ENCODE data around the gene GNAO1.
"Not testable (repeated sequence)": the region's sequence is repeated elsewhere in the genome, so short reads cannot be mapped to it uniquely, and the experiment has no call there.

Gene GNAO1

DNA sequence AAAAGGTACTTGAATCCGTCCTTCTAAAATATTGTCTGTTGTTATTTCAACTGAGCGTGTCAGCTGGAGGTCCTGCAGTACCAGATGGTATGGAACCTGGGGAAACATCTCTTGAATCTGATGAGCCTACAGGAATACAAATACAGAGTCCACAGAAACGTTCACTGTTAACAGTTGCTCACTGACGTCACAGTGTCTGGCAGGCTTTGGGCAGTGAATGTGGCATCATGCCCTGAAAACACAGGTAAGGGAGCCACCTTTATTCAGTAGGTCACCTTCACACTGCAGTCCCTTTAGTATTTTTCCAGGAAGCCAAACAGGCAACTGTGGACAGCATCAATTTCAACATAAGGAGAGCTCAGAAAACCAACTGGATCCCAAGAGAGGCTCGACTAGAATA, 177.9 kb downstream of the GNAO1 start:
- DNase-seq: no peak

DNA sequence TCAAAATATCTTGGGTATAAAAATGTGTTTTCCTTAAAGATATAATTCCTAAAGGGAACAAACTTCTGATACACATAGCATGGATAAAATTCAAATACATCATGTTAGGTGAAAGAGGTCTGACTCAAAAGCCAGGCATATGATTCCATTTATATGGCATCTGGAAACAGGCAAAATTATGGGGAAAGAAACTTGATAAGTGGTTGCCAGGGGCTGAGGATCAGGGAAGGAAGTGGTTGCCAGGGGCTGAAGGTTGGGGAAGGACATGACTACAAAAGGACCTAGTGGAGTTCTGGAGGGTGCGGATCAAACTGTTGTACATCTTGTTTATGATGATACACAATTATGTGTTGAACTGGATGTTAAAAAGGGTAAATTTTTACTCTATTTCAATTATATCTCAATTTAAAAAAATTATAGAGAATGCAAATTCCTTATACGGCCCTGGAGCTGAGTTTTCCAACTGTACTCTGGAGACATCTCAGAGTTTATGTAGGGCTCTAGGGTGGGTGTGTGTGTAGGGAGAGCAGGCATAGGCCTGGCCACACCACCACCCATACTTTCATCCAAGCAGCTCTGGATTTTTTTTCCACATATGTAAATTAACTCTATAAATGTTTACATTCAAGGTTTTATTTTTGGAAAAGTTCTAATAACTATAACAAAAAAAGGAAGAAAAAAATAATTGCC, 179.0 kb downstream of the GNAO1 start:
- DNase-seq: peak; percentile 37

DNA sequence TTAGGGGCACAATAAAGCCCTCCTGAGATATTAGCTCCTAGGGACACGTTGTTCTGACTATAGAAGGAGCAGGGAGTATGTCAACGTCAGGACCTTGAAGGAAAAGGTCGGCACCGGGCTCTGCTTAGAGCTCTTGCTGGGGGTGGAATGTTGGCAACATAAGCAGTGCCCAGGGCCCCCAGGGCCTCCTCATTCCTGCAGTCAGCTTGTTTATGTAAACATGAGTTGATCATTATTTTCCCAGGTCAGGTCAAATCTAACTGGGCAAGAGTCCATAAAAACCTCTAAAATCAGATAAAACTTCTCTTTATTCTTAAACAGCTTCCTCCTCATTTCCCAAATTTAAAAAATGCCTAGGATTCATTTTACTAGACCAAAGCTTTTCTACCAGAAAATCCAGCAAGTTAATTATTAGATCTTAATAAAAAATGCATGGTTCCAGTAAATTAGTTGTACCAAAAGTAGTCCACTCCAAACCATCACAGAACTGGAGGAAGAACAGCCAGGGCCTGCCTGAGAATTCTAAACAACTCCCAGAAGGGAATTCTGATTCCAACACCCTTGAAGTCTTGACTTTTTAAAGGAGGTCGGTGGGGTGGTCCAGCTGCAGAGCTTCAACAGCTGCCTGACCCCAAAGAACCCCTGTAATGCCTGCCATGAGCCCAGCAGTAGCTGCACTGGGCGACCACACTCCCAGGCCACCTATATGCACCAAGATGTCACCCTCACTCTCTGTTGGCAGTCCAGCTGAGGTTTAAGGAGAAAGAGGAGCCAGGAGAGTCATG, 179.8 kb downstream of the GNAO1 start:
- no peak for DNase-seq

DNA sequence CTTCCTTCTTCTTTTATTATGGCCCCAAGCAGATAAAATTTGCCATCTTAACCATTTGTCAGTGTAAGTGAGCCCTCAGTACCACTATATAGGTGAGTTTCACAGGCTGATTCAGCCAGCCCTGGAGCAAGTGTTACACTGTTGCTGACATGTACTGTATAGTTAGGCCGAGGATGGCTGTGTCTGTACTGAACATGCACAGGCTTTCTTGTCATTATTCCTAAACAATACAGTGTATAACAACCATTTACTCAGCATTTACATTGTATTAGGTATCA, 180.3 kb downstream of the GNAO1 start:
- DNase-seq: no peak

DNA sequence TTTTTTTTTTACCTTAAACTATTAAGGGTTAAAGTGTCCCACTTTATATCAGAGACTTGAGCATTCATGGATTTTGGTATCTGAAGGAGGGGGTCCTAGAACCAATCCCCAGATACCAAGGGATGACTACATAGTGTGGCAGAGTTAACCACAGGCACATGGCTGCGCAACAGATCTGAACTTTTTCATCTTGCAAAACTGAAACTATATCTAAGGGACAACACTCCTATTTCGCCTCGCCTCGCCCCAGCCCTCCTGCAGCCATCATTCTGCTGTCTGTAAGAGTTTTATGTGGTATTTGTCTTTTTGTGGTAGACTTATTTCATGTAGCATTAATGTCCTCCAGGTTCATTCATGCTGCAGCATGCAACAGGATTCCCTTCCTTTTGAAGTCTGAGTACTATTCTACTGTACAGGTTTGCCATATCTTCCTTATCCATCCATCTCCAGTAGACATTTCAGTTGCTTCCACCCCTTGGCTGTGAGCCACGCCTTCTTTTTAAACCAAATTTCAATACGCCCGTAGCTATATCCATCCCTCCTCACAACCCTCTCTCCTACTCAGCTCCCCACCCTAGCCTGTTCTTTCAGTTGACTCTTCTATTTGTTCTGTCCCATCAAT, 180.8 kb downstream of the GNAO1 start:
- DNase-seq: no peak

DNA sequence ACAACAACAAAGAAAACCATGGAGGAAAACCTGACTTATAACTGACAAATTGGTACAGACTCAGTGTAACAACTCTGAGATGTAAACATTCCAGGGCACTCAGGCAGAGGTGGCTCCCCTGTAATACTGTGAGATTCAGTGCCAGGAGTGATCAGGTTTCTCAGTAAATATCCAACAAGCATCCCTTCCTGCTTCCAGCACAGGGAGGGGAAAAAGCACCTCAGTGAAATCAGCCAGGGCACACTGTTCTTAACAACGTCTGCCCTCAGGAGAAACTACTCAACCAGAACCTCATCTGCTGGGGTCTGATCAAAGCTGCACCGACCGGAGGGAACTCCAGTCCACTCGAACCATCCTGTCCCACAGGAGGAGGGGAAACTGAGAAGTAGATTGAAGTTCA, 181.7 kb downstream of the GNAO1 start:
- no peak for DNase-seq

DNA sequence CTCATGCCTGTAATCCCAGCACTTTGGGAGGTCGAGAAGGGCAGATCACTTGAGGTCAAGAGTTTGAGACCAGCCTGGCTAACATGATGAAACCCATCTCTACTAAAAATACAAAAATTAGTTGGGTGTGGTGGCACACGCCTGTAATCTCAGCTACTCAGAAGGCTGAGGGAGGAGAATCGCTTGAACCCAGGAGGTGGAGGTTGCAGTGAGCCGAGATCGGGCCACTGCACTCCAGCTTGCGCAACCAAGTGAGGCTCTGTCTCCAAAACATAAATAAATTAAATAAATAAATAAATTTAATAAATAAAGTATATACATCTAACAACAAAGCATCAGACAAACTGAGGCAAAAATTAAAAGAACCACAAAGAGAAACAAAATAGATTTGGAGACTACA, 184.5 kb downstream of the GNAO1 start:
- DNase-seq: not testable (repeated sequence)

DNA sequence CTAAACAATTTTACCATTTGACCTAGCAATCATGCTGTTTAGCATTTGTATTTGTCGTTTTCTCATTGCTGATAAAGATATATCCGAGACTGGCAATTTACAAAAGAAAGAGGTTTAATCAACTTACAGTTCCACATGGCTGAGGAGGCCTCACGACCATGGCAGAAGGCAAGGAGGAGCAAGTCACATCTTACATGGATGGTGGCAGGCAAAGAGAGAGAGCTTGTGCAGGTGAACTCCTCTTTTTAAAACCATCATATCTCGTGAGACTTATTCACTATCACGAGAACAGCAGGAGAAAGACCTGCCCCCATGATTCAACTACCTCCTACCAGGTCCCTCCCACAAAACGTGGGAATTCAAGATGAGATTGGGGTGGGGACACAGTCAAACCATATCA, 187.8 kb downstream of the GNAO1 start:
- DNase-seq: not testable (repeated sequence)

DNA sequence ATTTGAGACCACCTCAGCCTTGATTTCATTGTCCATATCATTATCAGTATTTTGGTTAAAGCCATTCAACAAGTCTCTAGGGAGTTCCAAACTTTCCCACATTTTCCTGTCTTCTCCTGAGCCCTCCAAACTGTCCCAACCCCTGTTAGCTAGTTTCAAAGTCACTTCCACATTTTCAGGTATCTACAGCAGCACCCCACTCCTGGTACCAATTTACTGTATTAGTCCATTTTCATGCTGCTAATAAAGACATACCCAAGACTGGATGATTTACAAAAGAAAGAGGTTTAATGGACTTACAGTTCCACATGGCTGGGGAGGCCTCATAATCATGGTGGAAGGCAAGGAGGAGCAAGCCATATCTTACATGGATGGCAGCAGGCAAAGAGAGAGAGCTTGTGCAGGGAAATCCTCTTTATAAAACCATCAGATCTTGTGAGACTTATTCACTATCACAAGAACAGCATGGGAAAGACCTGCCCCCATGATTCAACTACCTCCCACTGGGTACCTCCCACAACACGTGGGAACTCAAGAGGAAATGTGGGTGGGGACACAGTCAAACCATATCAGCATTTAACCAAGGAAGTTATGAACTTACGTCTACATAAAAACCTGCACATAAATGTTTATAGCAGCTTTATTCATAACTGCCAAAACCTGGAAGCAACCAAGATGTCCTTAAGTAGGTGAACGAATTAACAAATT, 189.6 kb downstream of the GNAO1 start:
- DNase-seq: not testable (repeated sequence)

DNA sequence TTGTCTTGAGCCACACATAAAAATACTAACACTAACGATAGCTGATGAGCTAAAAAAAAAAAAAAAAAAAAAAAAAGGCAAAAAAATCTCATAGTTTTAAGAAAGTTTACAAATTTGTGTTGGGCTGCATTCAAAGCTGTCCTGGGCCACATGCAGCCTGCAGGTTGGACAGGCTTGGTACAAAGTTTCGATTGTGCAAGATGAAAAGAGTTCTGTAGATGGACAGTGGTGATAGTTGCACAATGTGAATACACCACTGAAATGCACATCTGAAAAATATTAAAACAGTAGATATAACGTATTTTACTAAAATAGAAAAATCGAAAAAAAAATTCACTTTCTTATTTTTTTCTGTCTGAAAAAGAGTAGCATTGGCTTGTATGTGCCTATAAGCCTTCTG, 191.2 kb downstream of the GNAO1 start:
- no peak for DNase-seq

DNA sequence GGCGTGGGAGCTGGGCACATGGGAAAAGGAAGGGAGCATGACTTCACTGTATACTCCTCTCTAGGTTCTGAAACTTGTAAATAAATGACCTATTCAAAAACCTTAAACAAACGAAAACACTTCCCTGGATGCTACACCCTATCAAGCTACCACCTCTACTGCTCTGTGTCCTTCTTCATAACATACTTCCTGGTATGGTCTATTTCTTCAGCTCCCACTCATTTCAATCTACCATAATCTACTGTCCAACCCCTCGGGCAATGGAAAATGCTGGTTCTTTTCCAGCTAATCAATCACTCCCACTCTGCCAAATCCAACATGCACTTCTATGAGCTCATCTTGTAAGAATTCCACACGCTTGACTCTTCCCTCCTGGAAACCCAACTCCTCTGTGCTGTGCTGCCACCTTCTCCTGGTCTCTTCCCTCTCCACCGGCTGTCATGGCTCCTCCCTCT, 191.6 kb downstream of the GNAO1 start:
- DNase-seq: peak; percentile 40

DNA sequence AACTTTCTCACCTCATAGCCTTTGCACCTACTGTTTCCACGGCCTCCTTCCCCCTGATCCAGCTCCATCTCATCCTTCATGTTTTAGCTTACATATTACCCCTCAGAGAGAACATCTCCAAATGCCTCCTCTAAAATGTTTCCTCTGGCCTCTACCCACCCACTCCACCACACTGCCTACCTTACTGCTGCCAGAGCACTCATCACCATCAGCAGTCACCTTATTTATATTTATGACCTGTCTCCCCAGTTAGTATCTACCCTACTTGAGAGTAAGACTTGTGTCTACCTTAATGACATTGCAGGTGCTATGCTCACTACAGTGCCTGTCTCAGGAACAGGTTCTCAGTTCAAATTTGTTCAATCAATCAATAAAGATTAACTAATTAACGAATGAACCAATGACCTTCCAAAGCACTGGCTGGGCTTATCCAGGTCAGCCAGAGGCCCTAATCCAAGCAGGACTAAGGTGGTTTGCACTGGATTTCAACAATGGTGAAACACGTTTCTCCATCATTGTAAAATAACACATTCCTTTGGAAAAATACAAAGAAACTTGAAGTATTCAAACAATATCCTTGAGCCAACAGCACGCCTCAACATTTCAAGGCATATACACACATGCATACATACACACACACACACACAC, 192.9 kb downstream of the GNAO1 start:
- DNase-seq: no peak

DNA sequence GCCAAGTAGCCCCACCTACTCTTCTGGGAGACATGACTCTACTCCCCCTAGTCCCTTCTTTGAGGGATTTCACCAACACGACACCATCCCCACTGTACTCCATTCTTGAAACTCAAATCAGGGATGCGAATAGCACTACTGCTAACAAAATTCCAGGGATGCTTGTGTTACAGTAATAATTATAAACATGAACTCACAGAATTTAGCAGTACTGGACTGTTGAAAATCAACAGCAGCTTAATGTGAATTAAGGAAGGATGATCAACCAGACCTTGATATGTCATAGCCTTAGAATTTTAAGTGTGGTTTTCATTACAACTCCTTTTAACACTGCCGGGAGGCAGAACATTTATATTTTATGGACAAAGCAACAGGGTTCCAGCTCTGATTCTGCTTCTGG, 196.1 kb downstream of the GNAO1 start:
- DNase-seq: peak; percentile 75

DNA sequence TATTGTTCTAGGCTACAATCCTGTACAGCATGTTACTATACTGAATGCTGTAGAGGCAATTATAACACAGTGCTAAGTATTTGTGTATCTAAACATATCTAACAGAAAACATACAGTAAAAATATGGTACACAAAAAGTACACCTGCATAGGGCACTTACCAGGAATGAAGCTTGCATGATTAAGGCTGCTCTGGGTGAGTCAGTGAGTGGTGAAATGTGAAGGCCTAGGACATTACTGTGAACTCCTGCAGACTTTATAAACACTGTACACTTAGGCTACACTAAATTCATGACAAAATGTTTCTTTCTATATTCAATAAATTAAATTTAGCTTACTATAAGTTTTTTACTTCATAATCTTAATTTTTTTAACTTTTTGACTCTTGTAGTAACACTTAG, 196.9 kb downstream of the GNAO1 start:
- DNase-seq: peak; percentile 49

DNA sequence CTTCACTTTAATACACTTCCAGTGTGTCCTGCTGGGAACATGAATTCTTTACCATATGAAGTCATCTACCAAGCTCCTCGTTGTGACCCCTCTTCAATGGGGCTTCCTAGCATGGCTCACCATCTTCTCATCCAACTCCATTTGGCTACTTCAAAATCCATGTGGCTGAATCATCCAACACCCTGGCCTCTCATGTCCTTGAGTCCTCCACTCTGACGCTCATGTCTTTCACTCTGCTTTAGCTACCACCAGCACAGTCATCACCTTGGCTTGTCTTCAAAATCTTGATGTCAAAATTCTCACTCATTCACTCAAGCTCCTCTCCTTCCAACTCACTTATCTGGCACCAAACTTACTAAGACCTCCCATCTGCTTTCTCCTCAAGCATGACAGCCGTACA, 198.3 kb downstream of the GNAO1 start:
- peak; percentile 99 for DNase-seq

DNA sequence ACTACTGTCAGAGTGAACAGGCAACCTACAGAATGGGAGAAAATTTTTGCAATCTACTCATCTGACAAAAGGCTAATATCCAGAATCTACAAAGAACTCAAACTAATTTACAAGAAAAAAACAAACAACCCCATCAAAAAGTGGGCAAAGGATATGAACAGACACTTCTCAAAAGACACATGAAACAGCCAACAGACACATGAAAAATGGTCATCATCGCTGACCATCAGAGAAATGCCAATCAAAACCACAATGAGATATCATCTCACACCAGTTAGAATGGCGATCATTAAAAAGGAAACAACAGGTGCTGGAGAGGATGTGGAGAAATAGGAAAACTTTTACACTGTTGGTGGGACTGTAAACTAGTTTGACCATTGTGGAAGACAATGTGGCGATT, 205.4 kb downstream of the GNAO1 start:
- not testable (repeated sequence) for DNase-seq

DNA sequence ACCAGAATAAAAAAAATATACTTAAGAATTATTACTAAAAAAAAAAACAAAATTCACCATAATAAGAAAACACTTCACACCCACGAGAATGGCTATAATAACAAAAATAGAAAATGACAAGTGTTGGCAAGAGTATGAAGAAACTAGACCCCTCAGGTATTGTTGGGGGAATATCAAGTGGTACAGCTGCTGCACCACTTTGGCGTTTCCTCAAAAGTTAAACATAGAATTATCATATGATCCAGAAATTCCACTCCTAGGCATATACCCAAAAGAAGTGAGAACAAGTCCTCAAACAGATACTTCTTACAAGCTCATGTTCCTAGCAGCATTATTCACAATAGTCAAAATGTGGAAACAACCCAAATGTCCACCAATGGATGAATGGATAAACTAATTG, 207.8 kb downstream of the GNAO1 start:
- no peak for DNase-seq

DNA sequence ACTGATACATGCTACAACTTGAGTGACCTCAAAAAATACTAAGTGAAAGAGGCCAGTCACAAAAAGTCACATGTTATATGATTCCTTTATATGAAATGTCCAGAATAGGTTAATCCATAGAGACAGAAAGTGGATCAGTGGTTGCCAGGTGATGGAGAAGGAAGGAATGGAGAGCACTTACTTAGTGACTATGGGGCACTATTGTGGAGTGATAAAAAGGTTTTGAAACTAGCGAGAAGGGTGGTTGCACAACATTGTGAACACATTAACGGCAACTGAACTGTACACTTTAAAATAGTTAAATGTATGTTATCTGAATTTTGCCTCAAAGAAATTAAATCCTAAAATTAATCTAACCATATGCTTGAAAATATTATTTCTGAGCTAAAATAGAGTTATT, 208.2 kb downstream of the GNAO1 start:
- no peak for DNase-seq

DNA sequence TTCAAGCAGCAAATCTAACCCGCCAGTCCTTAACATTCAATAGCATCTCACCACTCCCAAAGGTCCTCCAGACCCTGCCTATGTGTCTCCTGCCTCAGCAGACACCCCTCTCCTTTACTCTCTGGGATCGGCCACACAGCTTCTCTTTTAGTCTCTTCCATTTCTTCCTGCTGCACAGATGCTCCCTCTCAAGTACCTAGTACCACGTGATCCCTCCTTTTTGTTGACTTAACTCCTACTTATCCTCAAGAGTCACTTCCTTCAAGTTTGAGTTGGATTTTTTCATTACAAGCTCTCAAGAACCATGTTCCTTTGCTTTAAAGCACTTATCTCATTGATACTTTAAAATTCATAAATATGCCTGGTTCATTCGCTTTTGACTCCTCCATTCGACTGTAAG, 209.2 kb downstream of the GNAO1 start:
- DNase-seq: no peak

DNA sequence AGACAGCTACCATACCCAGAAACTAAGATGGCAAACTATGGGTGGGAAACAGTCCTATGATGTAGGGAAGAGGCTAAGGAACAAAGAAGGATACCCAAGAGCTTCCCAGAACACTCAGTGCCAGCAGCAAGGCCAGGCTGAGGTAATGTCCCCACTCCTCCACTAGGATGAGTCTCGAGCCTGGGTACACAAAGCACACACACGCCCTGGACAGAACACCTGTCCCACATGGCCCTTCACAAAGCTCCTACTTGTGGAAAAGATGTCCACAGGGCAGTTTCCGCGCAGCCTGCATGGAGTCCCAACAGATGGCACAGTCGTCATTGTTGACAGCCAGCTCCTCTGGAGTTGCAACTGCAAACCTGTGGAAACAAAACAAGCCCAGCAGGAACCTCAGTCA, 210.2 kb downstream of the GNAO1 start:
- DNase-seq: no peak

DNA sequence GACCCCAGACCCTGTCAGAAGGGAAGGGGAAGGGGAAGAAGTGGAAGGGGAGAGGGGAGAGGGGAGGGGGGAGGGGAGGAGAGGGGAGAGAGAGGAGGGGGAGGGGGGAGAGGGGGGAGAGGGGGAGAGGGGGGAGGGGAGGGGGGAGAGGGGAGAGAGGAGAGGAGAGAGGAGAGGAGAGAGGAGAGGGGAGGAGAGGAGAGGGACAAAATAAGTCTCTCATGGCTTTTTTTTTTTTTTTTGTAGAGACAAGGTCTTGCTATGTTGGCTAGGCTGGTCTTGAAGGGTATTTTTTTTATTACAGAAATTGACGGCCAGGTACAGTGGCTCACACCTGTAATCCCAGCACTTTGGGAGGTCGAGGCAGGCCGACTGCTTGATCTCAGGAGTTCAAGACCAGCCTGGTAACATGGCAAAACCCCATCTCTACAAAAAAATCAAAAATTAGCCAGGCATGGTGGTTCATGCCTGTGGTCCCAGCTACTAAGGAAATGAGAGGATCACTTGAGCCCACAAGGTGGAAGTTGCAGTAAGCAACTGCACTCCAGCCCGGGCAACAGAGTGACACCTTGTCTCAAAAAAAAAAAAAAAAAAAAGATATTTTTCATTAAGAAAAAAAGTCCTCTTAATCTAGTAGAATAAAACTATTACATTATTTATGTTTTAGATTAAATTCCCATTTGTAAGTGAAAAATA, 214.8 kb downstream of the GNAO1 start:
- DNase-seq: no peak

All from fibroblast of skin of right quadriceps (primary cell).